GM18519 (cell line): ENCODE measurements around the gene TCAIM.
"Not testable (repeated sequence)": the region's sequence is repeated elsewhere in the genome, so short reads cannot be mapped to it uniquely, and the experiment has no call there.

Experiments used
- ATAC-seq: cut with Tn5 transposase; IDR thresholded peaks from one replicate; pipeline ENCODE4 v1.9.1; 2021; ENCODE audit warnings: mild to moderate bottlenecking, moderate library complexity; ENCODE audit not compliant: unreplicated experiment, low FRiP score

The TCAIM gene

GRCh38 chr3:44342176-44342790 lies 3.7 kb downstream of the TCAIM start:
- no peak for ATAC-seq

GRCh38 chr3:44343421-44343820 lies 4.9 kb downstream of the TCAIM start:
- no peak for ATAC-seq

- not testable (repeated sequence) for ATAC-seq
Measured at GRCh38 chr3:44346590-44346989, 8.0 kb downstream of the TCAIM start.

GRCh38 chr3:44348993-44349392 lies 10.4 kb downstream of the TCAIM start:
- no peak for ATAC-seq

- no peak for ATAC-seq
Measured at GRCh38 chr3:44353355-44353924, 14.9 kb downstream of the TCAIM start.

GRCh38 chr3:44355362-44356033 lies 16.9 kb downstream of the TCAIM start:
- ATAC-seq = no peak

- no peak for ATAC-seq
Measured at GRCh38 chr3:44359146-44359751, 20.7 kb downstream of the TCAIM start.

GRCh38 chr3:44363591-44363990 lies 25.0 kb downstream of the TCAIM start:
- no peak for ATAC-seq

GRCh38 chr3:44365952-44366351 lies 27.4 kb downstream of the TCAIM start:
- no peak for ATAC-seq

GRCh38 chr3:44375450-44375849 lies 36.9 kb downstream of the TCAIM start:
- no peak for ATAC-seq

- no peak for ATAC-seq
Measured at GRCh38 chr3:44387404-44387803, 48.8 kb downstream of the TCAIM start.

- no peak for ATAC-seq
Measured at GRCh38 chr3:44392489-44392888, 53.9 kb downstream of the TCAIM start.

- ATAC-seq = no peak
Measured at GRCh38 chr3:44395714-44396113, 57.1 kb downstream of the TCAIM start.

- ATAC-seq = no peak
Measured at GRCh38 chr3:44396200-44397171, 57.9 kb downstream of the TCAIM start.

- not testable (repeated sequence) for ATAC-seq
Measured at GRCh38 chr3:44398271-44398670, 59.7 kb downstream of the TCAIM start.

GRCh38 chr3:44398853-44399252 lies 60.3 kb downstream of the TCAIM start:
- ATAC-seq = no peak

GRCh38 chr3:44400771-44401170 lies 62.2 kb downstream of the TCAIM start:
- ATAC-seq = no peak

- ATAC-seq = no peak
Measured at GRCh38 chr3:44402548-44402947, 64.0 kb downstream of the TCAIM start.

GRCh38 chr3:44409640-44410410 lies 71.3 kb downstream of the TCAIM start:
- ATAC-seq = no peak
